ENCODE measurements around the gene SULT1C4.

SULT1C4 gene

DNA sequence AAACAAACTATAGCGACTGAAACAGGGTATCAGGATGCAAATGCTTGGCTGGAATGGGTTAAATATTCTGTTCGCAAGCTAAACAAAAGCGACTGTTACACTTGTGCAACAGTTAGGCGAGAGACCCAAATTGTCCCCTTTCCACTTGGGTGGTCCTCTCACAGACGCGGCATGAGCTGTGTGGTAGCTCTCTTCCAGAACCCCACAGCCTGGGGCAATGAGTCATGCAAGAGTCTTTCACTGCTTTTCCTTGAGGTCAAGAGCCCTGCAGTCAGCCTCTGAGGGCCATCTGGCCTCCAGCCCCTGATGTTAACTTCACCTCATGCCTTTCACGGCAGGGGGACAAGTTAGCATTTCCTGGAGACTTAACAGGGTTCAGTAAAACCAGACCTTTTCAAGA, 25.7 kb downstream of the SULT1C4 start:
- peaks cover 5% of the 10 kb centered on the region for H3K9me3 ChIP-seq (ENCODE audit: control insufficient read depth, low read length)
- no peaks in the 10 kb centered on the region for H3K36me3 ChIP-seq (ENCODE audit: control insufficient read depth, insufficient read depth, low read length)
- no peaks in the 10 kb centered on the region for H3K27me3 ChIP-seq (ENCODE audit: control insufficient read depth, insufficient read depth, low read length)
- no peak overlapping the region for H3K4me3 ChIP-seq (ENCODE audit: low read length)
- no peaks in the 10 kb centered on the region for H3K4me1 ChIP-seq (ENCODE audit: control insufficient read depth, insufficient read depth, low read length)
- no peak overlapping the region for H3K9ac ChIP-seq (ENCODE audit: low read length)

GRCh38 chr2:108404784-108405397, 27.1 kb downstream of the SULT1C4 start:
- H3K27me3 ChIP-seq (ENCODE audit: control insufficient read depth, insufficient read depth, low read length) = no peaks in the 10 kb centered on the region
- peaks cover 1% of the 10 kb centered on the region for H3K9me3 ChIP-seq (ENCODE audit: control insufficient read depth, low read length)
- no peak overlapping the region for H3K9ac ChIP-seq (ENCODE audit: low read length)
- H3K4me3 ChIP-seq (ENCODE audit: low read length) = no peak overlapping the region
- no peaks in the 10 kb centered on the region for H3K4me1 ChIP-seq (ENCODE audit: control insufficient read depth, insufficient read depth, low read length)
- H3K36me3 ChIP-seq (ENCODE audit: control insufficient read depth, insufficient read depth, low read length) = no peaks in the 10 kb centered on the region

- Histone ChIP-seq H3K9me3 (ENCODE audit: control insufficient read depth, low read length) (no peaks in the 10 kb centered on the region), H3K4me1 (ENCODE audit: control insufficient read depth, insufficient read depth, low read length) (no peaks in the 10 kb centered on the region), H3K9ac (ENCODE audit: low read length) (no peak overlapping the region), H3K27me3 (ENCODE audit: control insufficient read depth, insufficient read depth, low read length) (no peaks in the 10 kb centered on the region), H3K4me3 (ENCODE audit: low read length) (no peak overlapping the region), H3K36me3 (ENCODE audit: control insufficient read depth, insufficient read depth, low read length) (no peaks in the 10 kb centered on the region)
Observed at GRCh38 chr2:108407864-108408729, 30.3 kb downstream of the SULT1C4 start.

- no peaks in the 10 kb centered on the region for H3K36me3 ChIP-seq (ENCODE audit: control insufficient read depth, insufficient read depth, low read length)
- H3K27me3 ChIP-seq (ENCODE audit: control insufficient read depth, insufficient read depth, low read length) = no peaks in the 10 kb centered on the region
- H3K9ac ChIP-seq (ENCODE audit: low read length) = no peak overlapping the region
- H3K4me1 ChIP-seq (ENCODE audit: control insufficient read depth, insufficient read depth, low read length) = no peaks in the 10 kb centered on the region
- H3K9me3 ChIP-seq (ENCODE audit: control insufficient read depth, low read length) = no peaks in the 10 kb centered on the region
- no peak overlapping the region for H3K4me3 ChIP-seq (ENCODE audit: low read length)
Observed at GRCh38 chr2:108409768-108410167, 32.0 kb downstream of the SULT1C4 start.

DNA sequence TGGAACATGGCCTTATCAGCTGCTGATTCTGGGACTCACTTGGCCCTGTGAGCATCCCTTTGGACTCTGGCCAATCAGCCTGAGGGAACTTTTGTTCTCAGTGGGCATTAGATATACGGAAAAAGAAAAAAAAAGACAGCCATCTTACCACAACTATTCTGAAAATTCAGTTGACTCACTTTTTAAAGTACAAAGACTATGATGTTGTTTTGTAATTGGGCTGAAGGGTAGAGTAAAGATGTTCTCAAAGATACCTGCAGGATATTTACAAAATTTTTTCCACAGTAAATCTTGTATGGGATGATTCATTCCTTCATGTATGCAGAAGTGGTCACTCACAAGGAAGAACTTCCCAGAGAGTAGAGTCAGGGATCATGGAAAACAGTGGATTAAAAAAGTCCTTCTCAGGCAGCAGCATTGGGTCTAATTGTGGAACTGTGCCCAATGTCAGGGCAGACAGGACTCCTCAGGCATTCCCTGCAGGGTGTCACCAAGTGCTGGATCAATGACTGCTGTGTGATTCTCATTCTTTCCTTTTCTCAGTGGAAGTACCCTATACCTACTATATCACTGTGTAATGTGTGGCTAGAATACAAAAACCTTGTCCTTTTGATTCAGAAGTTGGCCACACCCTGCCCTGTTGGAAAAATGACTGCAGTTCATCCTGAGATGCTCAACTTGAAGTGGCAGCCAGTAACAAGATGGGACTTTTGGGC, 35.4 kb downstream of the SULT1C4 start:
- Histone ChIP-seq H3K4me3 (ENCODE audit: low read length) (no peak overlapping the region), H3K36me3 (ENCODE audit: control insufficient read depth, insufficient read depth, low read length) (no peaks in the 10 kb centered on the region), H3K9me3 (ENCODE audit: control insufficient read depth, low read length) (no peaks in the 10 kb centered on the region)

DNA sequence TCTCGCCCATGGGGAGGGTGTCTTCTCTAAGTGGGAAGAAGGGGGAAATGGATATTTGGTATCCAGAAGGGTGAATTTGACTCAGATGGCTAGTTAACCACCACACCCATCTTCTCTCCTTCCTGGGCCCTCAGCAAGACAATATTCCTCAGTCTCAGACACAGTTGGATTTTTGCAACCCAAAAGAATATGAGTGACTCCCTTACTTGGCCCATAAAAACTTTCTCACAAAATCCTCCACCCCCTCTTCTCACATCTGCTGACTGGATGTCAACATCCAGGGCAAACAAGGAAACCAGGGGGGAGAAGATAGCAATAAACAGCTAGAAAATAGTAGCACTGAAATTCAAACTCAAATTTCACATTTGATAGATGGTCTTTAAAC, 35.9 kb downstream of the SULT1C4 start:
- no peaks in the 10 kb centered on the region for H3K27me3 ChIP-seq (ENCODE audit: control insufficient read depth, insufficient read depth, low read length)
- no peaks in the 10 kb centered on the region for H3K36me3 ChIP-seq (ENCODE audit: control insufficient read depth, insufficient read depth, low read length)
- no peak overlapping the region for H3K9ac ChIP-seq (ENCODE audit: low read length)
- no peak overlapping the region for H3K4me3 ChIP-seq (ENCODE audit: low read length)
- no peaks in the 10 kb centered on the region for H3K9me3 ChIP-seq (ENCODE audit: control insufficient read depth, low read length)
- no peaks in the 10 kb centered on the region for H3K4me1 ChIP-seq (ENCODE audit: control insufficient read depth, insufficient read depth, low read length)

More for the DNA sequence above, 35.4 kb downstream of the SULT1C4 start:
- Histone ChIP-seq H3K4me1 (ENCODE audit: control insufficient read depth, insufficient read depth, low read length) (no peaks in the 10 kb centered on the region), H3K9ac (ENCODE audit: low read length) (no peak overlapping the region), H3K27me3 (ENCODE audit: control insufficient read depth, insufficient read depth, low read length) (no peaks in the 10 kb centered on the region)

GRCh38 chr2:108414256-108414876, 36.6 kb downstream of the SULT1C4 start:
- H3K4me1 ChIP-seq (ENCODE audit: control insufficient read depth, insufficient read depth, low read length) = no peaks in the 10 kb centered on the region
- no peak overlapping the region for H3K9ac ChIP-seq (ENCODE audit: low read length)
- H3K9me3 ChIP-seq (ENCODE audit: control insufficient read depth, low read length) = no peaks in the 10 kb centered on the region

GRCh38 chr2:108414945-108415344, 37.2 kb downstream of the SULT1C4 start:
- Histone ChIP-seq H3K4me1 (ENCODE audit: control insufficient read depth, insufficient read depth, low read length) (no peaks in the 10 kb centered on the region), H3K9ac (ENCODE audit: low read length) (no peak overlapping the region), H3K4me3 (ENCODE audit: low read length) (no peak overlapping the region), H3K27me3 (ENCODE audit: control insufficient read depth, insufficient read depth, low read length) (no peaks in the 10 kb centered on the region), H3K36me3 (ENCODE audit: control insufficient read depth, insufficient read depth, low read length) (no peaks in the 10 kb centered on the region), H3K9me3 (ENCODE audit: control insufficient read depth, low read length) (no peaks in the 10 kb centered on the region)

More at GRCh38 chr2:108414256-108414876, 36.6 kb downstream of the SULT1C4 start:
- Histone ChIP-seq H3K36me3 (ENCODE audit: control insufficient read depth, insufficient read depth, low read length) (no peaks in the 10 kb centered on the region), H3K27me3 (ENCODE audit: control insufficient read depth, insufficient read depth, low read length) (no peaks in the 10 kb centered on the region), H3K4me3 (ENCODE audit: low read length) (no peak overlapping the region)

DNA sequence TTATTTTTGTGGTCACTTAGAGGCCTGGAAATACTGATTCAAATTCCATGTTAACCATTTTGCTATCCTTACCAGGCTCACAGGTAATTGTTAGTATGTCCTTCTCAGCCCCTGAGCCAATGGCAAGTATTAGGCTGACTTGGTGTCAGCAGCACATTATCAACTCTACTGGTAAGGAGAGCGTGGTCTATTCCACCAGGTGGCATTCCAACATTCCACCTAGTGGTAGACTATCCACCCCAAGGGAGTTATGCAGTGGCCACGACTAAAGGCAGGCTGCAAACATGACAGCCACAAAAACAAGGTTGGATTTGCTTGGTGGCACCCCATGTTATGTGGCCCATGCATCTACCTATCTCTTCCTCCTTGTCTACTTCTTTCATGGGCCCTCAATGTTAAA, 39.5 kb downstream of the SULT1C4 start:
- H3K4me1 ChIP-seq (ENCODE audit: control insufficient read depth, insufficient read depth, low read length) = no peaks in the 10 kb centered on the region
- no peaks in the 10 kb centered on the region for H3K9me3 ChIP-seq (ENCODE audit: control insufficient read depth, low read length)
- no peak overlapping the region for H3K9ac ChIP-seq (ENCODE audit: low read length)
- no peaks in the 10 kb centered on the region for H3K36me3 ChIP-seq (ENCODE audit: control insufficient read depth, insufficient read depth, low read length)
- H3K27me3 ChIP-seq (ENCODE audit: control insufficient read depth, insufficient read depth, low read length) = no peaks in the 10 kb centered on the region
- H3K4me3 ChIP-seq (ENCODE audit: low read length) = no peak overlapping the region

DNA sequence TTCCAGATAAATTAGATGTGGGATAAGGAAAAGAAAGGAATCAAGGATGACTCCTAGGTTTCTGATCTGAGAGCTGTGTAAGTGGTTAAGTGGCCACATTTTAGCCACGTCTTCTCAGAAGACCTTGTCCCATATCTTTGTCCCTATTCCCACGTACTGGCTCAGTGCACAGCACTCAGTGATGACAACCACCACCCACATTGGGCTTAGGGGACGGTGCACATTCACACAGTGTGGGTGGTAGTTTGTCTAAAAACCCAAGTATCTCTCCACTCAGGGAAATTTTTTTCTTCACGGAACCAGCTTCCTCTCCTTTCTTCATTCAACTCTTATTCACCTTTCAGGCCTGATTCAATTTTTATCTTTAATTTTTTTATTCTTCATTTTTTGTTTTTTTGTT, 40.7 kb downstream of the SULT1C4 start:
- H3K4me1 ChIP-seq (ENCODE audit: control insufficient read depth, insufficient read depth, low read length) = no peaks in the 10 kb centered on the region
- no peaks in the 10 kb centered on the region for H3K27me3 ChIP-seq (ENCODE audit: control insufficient read depth, insufficient read depth, low read length)
- H3K9me3 ChIP-seq (ENCODE audit: control insufficient read depth, low read length) = no peaks in the 10 kb centered on the region
- no peak overlapping the region for H3K9ac ChIP-seq (ENCODE audit: low read length)
- H3K4me3 ChIP-seq (ENCODE audit: low read length) = no peak overlapping the region
- no peaks in the 10 kb centered on the region for H3K36me3 ChIP-seq (ENCODE audit: control insufficient read depth, insufficient read depth, low read length)

GRCh38 chr2:108423067-108423466, 45.3 kb downstream of the SULT1C4 start:
- no peaks in the 10 kb centered on the region for H3K36me3 ChIP-seq (ENCODE audit: control insufficient read depth, insufficient read depth, low read length)
- H3K4me1 ChIP-seq (ENCODE audit: control insufficient read depth, insufficient read depth, low read length) = no peaks in the 10 kb centered on the region
- no peak overlapping the region for H3K4me3 ChIP-seq (ENCODE audit: low read length)
- H3K9ac ChIP-seq (ENCODE audit: low read length) = no peak overlapping the region
- no peaks in the 10 kb centered on the region for H3K9me3 ChIP-seq (ENCODE audit: control insufficient read depth, low read length)
- no peaks in the 10 kb centered on the region for H3K27me3 ChIP-seq (ENCODE audit: control insufficient read depth, insufficient read depth, low read length)

Measured in mucosa of stomach (tissue), 1 donor.